Measurements from ENCODE around the gene TBCCD1.
"Not testable (repeated sequence)": the region's sequence is repeated elsewhere in the genome, so short reads cannot be mapped to it uniquely, and the experiment has no call there.

The TBCCD1 gene

GRCh38 chr3:186516646-186517045 lies 50.5 kb downstream of the TBCCD1 start:
- no peak for DNase-seq

- no peak for DNase-seq
These were observed 52.0 kb downstream of the TBCCD1 start for GRCh38 chr3:186515125-186515524.

DNA sequence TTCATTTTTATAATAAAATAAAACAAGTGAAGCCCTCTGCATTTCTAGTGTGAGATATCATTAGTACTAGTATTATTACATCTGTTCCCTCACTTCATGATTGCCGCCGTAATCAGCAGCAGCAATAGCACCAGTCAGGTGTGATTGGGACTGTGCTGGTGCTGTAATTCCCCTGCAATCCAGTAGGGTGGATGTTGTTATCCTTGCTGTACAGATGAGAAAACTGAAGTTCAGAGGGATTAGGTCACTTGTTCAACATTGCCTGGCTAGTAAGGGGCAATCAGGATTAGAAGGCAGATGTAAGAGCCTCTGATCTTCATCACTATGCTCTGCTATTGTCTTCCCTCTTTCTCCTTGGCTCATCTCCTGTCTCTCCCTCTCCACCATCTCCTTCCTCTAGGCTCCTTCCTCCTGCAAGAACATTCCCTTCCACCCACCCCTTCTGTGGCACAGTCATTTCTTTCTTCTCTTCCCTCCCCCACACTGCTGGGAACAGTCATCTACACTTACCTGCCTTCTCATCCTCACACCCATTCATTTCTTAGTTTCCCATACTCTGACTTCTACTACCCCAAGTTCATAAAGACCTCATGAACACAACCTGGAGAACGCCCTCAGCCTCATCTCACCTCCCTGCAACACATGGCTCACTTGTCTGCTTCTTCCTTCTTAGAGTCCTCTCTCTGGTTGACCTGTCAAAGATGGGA lies 52.7 kb downstream of the TBCCD1 start:
- DNase-seq, result peak; percentile 22

- DNase-seq, result no peak
These were observed 53.8 kb downstream of the TBCCD1 start for GRCh38 chr3:186513386-186513785.

DNA sequence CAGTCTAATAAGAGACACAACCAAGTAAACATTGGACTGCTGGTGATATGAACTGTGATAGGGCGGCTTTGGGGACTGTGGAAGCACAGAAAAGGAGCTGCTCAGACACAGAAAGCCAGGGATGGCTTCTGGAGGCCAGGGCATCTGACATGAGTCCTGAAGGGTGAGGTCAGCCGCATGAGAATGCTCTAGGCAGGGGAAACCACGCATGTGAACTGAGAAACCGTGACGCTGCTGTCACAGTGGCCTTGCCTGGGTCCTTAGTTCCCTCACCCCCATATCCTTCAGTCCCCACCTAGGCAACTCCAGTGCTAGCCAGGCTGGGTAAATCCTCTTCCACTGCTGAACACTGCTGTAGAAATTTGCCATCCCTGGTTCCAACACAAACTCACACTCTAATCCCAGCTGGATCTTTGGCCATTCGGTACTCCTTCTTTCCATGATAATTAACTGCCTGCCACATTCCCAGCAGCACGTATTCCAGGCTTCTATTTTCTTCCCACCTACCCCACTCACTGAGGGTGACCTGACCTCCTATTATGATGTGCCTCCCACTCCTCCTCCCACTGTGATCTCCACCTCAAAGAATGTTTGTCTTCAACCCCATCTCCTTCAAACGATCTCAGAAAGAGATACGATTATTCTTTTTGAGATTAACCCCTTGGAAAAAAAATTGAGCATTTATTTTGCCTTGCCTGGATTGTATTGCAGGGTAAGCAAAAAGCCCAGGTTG lies 54.4 kb downstream of the TBCCD1 start:
- DNase-seq, result no peak

DNA sequence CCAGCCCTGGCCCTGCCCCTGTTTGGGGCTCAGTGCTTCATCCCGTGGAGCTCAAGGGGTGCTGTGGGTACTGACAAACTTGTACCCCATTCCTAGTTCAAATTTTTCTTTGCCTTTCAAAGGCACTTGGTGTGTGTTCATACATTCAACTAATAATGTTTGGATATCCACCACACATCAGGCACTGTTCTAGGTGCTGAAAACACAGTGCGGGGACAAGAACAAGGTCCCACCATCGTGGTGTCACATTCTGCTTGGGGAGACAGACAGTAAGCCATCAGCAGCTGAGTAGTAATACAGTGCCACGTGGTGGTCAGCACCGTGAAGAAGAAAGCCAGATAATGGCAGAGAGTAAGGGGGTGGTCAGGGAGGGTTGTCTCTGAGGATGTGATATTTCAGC lies 55.4 kb downstream of the TBCCD1 start:
- DNase-seq, result no peak

GRCh38 chr3:186511245-186511644 lies 55.9 kb downstream of the TBCCD1 start:
- no peak for DNase-seq

DNA sequence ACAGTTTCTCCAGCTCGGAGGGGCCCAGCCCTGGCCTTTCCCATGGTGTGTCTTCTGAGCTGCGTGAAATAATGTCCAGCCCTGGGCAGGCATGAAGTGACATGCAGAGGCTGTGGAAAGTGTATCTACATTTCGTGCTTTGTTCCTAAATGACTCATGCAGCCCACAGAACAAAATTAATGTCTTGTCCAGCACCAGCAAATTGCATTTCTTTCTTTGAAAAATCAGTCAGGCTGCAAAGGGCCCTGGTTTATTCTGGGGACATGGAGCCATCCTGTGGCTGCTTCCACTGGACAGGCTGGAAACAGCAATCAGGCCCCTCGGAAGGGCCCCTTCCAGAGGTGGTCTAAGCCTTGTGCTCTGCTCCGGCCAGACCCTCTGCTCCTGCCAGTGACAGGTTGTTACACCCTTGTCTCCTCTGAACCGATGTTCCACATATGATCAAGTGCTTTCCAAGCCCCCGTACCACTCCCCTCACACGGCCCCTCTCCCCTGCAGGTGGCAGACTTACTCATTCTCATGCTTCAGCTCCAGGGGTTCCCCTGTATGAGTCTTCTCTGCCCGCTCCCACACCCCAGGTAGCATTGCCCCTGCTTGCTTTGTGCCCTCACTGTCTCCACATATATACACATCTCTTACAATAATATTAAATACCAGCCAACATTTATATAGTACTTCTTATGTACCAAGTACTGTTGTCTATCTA lies 56.6 kb downstream of the TBCCD1 start:
- no peak for DNase-seq

DNA sequence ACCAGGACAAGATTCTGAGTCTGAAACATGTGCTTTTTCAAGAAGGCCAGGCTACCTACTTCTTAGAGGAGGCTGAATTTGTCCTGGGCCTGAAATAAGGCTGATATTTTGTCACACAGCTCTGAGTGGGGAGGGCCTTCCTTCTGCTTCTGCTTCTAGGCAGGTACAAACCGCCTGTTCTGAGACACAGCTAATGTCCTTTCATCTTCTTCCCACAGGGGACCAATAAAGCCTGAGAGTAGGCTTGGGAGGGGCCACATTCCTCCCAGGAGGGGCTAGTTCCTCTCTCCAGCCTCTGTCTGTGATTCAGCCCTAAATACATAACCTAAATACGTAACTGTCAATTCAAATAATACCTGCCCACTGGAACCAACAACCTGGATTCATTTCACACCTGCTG lies 57.7 kb downstream of the TBCCD1 start:
- DNase-seq, result no peak

GRCh38 chr3:186506857-186507256 lies 60.3 kb downstream of the TBCCD1 start:
- DNase-seq, result no peak

- no peak for DNase-seq
These were observed 60.9 kb downstream of the TBCCD1 start for GRCh38 chr3:186506191-186506739.

GRCh38 chr3:186502966-186503712 lies 64.0 kb downstream of the TBCCD1 start:
- DNase-seq, result no peak

DNA sequence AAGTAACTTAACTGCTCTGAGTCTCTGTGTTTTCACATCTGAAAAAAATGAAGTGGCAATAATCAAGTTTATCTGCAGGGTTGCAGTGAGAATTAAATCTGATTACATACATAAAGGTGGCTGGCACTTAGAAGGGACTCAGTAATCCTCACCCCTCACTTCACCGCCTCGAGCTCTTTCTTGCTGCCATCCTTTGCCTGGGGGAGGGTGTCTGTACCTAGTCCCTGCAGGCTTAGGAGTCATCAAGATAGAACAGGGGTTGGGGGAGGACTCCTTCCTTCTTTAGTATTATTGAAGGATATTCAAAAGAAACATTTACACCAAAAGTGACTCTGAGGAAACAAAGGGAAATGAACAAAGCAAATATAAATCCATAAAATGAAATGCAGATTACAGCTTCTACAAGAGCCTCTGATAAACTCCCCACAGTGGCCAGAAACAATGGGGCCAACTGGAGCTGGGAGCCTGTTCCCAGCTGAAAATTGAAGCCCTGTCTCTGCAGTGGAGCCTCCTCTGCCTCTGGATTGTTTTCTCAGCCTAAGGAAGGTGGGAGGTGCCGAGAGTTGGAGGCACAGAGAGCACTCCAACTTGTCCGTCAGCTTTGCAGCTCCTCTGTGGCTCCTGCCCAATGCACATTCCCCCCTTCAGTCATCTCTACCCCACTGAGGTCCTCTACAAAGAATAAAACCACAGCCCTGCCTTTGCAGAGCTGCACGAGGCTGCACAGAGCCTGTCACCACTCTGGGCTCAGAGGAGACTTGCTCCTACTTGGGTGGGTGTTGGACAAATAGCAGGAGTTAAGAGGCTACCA lies 64.8 kb downstream of the TBCCD1 start:
- DNase-seq, result no peak

DNA sequence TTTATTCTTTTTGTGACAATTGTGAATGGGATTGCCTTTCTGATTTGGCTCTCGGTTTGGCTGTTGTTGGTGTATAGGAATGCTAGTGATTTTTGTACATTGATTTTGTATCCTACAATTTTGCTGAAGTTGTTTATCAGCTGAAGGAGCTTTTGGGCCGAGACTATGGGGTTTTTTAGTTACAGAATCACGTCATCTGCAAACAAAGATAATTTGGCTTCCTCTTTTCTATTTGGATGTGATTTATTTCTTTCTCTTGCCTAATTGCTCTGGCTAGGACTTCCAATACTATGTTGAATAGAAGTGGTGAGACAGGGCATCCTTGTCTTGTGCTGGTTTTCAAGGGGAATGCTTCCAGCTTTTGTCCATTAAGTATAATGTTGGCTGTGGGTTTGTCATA lies 67.2 kb downstream of the TBCCD1 start:
- not testable (repeated sequence) for DNase-seq

DNA sequence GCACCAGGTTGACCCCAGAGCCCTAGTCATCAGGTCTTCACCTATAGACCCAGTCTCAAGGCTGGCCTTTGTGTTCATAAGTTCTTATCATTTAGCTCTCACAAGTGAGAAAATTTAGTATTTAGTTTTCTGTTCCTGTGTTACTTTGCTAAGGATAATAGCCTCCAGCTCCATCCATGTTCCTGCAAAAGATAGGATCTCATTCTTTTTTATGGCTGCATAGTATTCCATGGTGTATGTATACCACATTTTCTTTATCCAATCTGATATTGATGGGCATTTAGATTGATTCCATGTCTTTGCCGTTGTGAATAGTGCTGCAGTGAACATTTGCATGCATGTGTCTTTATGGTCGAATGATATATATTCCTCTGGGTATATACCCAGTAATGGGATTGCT lies 69.1 kb downstream of the TBCCD1 start:
- DNase-seq, result not testable (repeated sequence)

DNA sequence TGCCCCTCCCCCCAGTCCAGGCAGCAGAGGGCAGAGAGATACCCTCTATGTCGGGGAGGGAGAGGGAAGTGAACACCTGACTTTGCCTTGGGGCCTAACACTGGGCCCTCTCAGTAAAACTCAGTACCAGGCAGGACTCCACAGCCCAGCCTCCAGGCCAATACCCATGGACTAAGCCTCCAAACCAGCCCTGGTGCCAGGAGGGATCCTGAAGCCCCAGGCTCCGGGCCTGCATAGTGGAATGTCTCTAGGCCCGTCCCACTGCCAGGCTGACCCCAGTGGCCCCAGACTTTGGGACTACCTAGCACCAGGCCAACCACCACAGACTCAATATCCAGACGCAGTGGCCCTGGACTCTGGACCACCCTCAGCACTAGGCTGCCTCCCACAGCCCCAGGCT lies 69.5 kb downstream of the TBCCD1 start:
- no peak for DNase-seq

DNA sequence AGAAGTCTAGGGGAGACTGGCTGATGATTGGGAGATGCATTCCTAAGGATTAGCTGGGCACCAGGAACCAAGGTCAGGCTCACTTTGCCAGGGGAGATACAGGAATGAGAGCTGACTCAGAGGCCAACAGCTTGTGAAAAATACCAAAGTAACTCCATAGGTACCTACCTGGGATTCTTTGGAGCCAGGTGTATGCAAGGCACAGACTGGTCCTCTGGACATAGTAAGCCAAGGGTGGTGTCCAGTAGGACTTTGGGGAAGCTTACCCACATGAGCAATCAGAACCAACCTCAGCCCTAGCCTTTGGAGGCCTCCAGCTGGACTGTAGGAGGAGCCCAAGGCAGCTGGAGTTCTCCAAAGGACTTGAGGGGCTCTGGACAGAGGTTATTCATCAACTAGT lies 70.5 kb downstream of the TBCCD1 start:
- DNase-seq, result no peak

All from NCI-H1694 treated with DMSO at 0.1 percent for 48 hours (cell line).